Measurements from ENCODE around the gene STMP1.

The STMP1 gene

GRCh38 chr7:135644729-135645128, 17.6 kb upstream of the STMP1 start:
- H3K4me1 ChIP-seq (ENCODE audit: control insufficient read depth, insufficient read depth, low read length, poor library complexity, severe bottlenecking), result no peaks in the 10 kb centered on the region
- H3K36me3 ChIP-seq (ENCODE audit: control insufficient read depth, insufficient read depth, low read length), result peaks cover 48% of the 10 kb centered on the region

GRCh38 chr7:135645296-135645904, 16.9 kb upstream of the STMP1 start:
- H3K9me3 ChIP-seq (ENCODE audit: control insufficient read depth, low read length), result no peaks in the 10 kb centered on the region
- DNase-seq, result no peak
- H3K27ac ChIP-seq (ENCODE audit: insufficient read depth, low read length, poor library complexity, severe bottlenecking), result no peak overlapping the region
- H3K4me3 ChIP-seq (ENCODE audit: insufficient read depth, low read depth, low read length, poor library complexity, severe bottlenecking), result no peak overlapping the region
- H3K27me3 ChIP-seq (replicated peaks; ENCODE audit: control insufficient read depth, insufficient read depth, low read length, poor library complexity, severe bottlenecking), result no peaks in the 10 kb centered on the region
- H3K36me3 ChIP-seq (ENCODE audit: control insufficient read depth, insufficient read depth, low read length), result peaks cover 45% of the 10 kb centered on the region
- H3K4me1 ChIP-seq (ENCODE audit: control insufficient read depth, insufficient read depth, low read length, poor library complexity, severe bottlenecking), result no peaks in the 10 kb centered on the region

More at GRCh38 chr7:135644729-135645128, 17.6 kb upstream of the STMP1 start:
- no peak overlapping the region for H3K27ac ChIP-seq (ENCODE audit: insufficient read depth, low read length, poor library complexity, severe bottlenecking)
- H3K27me3 ChIP-seq (replicated peaks; ENCODE audit: control insufficient read depth, insufficient read depth, low read length, poor library complexity, severe bottlenecking), result no peaks in the 10 kb centered on the region
- no peaks in the 10 kb centered on the region for H3K9me3 ChIP-seq (ENCODE audit: control insufficient read depth, low read length)
- H3K4me3 ChIP-seq (ENCODE audit: insufficient read depth, low read depth, low read length, poor library complexity, severe bottlenecking), result no peak overlapping the region
- no peak for DNase-seq

DNA sequence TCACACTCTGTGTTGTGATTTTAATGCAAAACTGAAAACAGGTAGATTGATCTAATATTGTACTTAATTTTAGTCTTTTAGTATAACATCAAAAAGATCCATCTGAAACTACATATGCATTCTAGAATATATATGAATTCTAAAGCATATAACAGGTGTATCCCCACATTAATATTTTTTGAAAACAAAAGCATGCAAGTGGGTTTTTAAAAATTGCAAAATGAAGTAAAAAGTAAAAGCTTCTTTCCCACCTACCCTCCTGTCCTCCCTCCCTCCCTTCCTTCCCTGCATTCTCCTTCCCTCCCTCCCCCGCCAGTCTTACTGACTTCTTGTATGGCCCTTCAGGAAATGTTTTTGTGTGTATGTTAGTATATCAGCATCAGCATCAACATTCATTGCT, 14.6 kb upstream of the STMP1 start:
- Histone ChIP-seq H3K4me1 (ENCODE audit: control insufficient read depth, insufficient read depth, low read length, poor library complexity, severe bottlenecking) (no peaks in the 10 kb centered on the region), H3K27ac (ENCODE audit: insufficient read depth, low read length, poor library complexity, severe bottlenecking) (no peak overlapping the region), H3K4me3 (ENCODE audit: insufficient read depth, low read depth, low read length, poor library complexity, severe bottlenecking) (no peak overlapping the region), H3K36me3 (ENCODE audit: control insufficient read depth, insufficient read depth, low read length) (peaks cover 29% of the 10 kb centered on the region), H3K9me3 (ENCODE audit: control insufficient read depth, low read length) (no peaks in the 10 kb centered on the region), H3K27me3 (replicated peaks; ENCODE audit: control insufficient read depth, insufficient read depth, low read length, poor library complexity, severe bottlenecking) (no peaks in the 10 kb centered on the region)
- no peak for DNase-seq

GRCh38 chr7:135648235-135648634, 14.1 kb upstream of the STMP1 start:
- Histone ChIP-seq H3K4me3 (ENCODE audit: insufficient read depth, low read depth, low read length, poor library complexity, severe bottlenecking) (no peak overlapping the region), H3K27me3 (replicated peaks; ENCODE audit: control insufficient read depth, insufficient read depth, low read length, poor library complexity, severe bottlenecking) (no peaks in the 10 kb centered on the region), H3K4me1 (ENCODE audit: control insufficient read depth, insufficient read depth, low read length, poor library complexity, severe bottlenecking) (no peaks in the 10 kb centered on the region), H3K36me3 (ENCODE audit: control insufficient read depth, insufficient read depth, low read length) (peaks cover 25% of the 10 kb centered on the region), H3K9me3 (ENCODE audit: control insufficient read depth, low read length) (no peaks in the 10 kb centered on the region), H3K27ac (ENCODE audit: insufficient read depth, low read length, poor library complexity, severe bottlenecking) (no peak overlapping the region)
- DNase-seq, result no peak

- DNase-seq, result no peak
- H3K27ac ChIP-seq (ENCODE audit: insufficient read depth, low read length, poor library complexity, severe bottlenecking), result no peak overlapping the region
- peaks cover 10% of the 10 kb centered on the region for H3K36me3 ChIP-seq (ENCODE audit: control insufficient read depth, insufficient read depth, low read length)
- H3K4me3 ChIP-seq (ENCODE audit: insufficient read depth, low read depth, low read length, poor library complexity, severe bottlenecking), result no peak overlapping the region
- H3K27me3 ChIP-seq (replicated peaks; ENCODE audit: control insufficient read depth, insufficient read depth, low read length, poor library complexity, severe bottlenecking), result no peaks in the 10 kb centered on the region
- no peaks in the 10 kb centered on the region for H3K9me3 ChIP-seq (ENCODE audit: control insufficient read depth, low read length)
- no peaks in the 10 kb centered on the region for H3K4me1 ChIP-seq (ENCODE audit: control insufficient read depth, insufficient read depth, low read length, poor library complexity, severe bottlenecking)
These were observed 11.3 kb upstream of the STMP1 start for GRCh38 chr7:135650831-135651573.

DNA sequence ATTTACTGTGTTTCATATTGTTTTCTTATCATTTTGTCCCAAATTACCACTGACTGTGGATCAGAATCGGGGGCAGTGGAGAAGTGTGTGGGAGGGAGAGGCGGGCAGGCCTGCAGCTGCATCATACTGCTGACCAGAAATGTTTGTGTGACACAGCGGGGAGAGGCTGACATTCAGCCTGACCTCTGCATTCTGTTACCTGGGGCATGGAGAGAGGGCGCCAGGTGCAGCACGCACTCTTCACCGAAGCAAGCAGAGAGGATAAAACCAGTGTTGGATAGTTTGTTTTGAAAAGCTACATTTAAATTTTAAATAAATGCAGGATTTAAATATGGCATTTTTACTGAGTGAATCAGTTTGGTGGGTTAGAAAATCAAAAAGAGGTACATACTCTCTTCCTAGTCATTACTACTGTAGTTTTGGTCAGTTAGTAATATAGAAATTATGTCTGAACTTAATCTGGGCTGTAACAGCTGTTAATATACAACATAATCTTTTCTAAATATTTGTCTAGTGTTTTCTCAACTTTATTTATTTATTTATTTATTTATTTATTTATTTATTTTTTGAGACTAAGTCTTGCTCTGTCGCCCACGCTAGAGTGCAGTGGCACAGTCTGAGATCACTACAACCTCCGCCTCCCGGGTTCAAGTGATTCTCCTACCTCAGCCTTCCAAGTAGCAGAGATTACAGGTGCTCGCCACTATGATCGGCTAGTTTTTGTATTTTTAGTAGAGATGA, 8.8 kb upstream of the STMP1 start:
- Histone ChIP-seq H3K4me3 (ENCODE audit: insufficient read depth, low read depth, low read length, poor library complexity, severe bottlenecking) (no peak overlapping the region), H3K9me3 (ENCODE audit: control insufficient read depth, low read length) (no peaks in the 10 kb centered on the region)
- DNase-seq, result no peak

DNA sequence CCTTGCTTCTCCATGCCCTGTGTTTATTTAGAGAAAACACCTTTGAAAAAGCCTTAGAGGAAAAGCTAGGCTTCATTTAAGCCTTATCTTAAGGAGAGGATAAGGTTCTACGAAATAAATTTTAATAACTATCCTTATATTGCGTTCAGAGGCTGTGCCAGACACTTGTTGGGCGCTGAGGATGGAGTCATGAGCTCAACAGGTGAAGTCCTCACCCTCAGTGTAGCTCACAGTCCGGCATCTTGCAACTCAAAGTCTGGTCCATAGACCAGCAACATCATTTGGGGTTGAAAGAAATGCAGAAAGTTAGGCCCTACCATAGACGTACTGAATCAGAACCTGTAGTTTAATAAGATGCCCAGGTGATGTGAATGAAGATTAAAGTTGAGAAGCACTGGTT, 3.8 kb upstream of the STMP1 start:
- H3K4me1 ChIP-seq (ENCODE audit: control insufficient read depth, insufficient read depth, low read length, poor library complexity, severe bottlenecking), result peaks cover 5% of the 10 kb centered on the region
- DNase-seq, result no peak
- H3K27ac ChIP-seq (ENCODE audit: insufficient read depth, low read length, poor library complexity, severe bottlenecking), result no peak overlapping the region
- no peak overlapping the region for H3K4me3 ChIP-seq (ENCODE audit: insufficient read depth, low read depth, low read length, poor library complexity, severe bottlenecking)
- H3K36me3 ChIP-seq (ENCODE audit: control insufficient read depth, insufficient read depth, low read length), result no peaks in the 10 kb centered on the region
- no peaks in the 10 kb centered on the region for H3K9me3 ChIP-seq (ENCODE audit: control insufficient read depth, low read length)
- no peaks in the 10 kb centered on the region for H3K27me3 ChIP-seq (replicated peaks; ENCODE audit: control insufficient read depth, insufficient read depth, low read length, poor library complexity, severe bottlenecking)

More for the DNA sequence above, 8.8 kb upstream of the STMP1 start:
- no peaks in the 10 kb centered on the region for H3K27me3 ChIP-seq (replicated peaks; ENCODE audit: control insufficient read depth, insufficient read depth, low read length, poor library complexity, severe bottlenecking)
- H3K27ac ChIP-seq (ENCODE audit: insufficient read depth, low read length, poor library complexity, severe bottlenecking), result no peak overlapping the region
- no peaks in the 10 kb centered on the region for H3K4me1 ChIP-seq (ENCODE audit: control insufficient read depth, insufficient read depth, low read length, poor library complexity, severe bottlenecking)
- H3K36me3 ChIP-seq (ENCODE audit: control insufficient read depth, insufficient read depth, low read length), result no peaks in the 10 kb centered on the region

DNA sequence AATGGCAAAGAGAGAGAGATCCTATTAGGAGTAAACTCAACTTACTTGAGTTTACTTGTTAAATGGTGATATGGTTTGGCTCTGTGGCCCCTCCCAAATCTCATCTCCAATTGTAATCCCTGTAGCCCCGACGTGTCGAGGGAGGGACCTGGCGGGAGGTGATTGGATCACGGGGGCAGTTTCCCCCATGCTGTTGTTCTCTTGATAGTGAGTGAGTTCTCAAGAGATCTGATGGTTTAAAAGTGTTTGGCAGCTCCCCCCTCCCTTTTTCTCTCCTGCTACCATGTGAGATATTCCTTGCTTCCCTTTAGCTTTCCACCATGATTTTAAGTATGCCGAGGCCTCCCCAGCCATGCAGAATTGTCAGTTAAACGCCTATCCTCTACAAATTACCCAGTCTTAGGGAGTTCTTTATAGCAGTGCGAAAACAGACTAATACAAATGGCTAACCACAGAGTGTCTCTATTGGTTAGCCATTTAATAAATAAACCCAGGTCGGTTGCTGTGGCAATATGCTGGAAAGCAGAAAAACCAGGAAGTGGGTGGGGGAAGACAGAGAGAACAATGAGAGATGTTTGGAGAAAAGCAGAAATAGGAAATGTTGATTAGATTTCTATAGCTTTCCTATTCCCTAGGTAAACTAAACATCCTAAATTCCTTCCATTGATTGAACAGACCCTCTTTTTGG, 3.0 kb upstream of the STMP1 start:
- Histone ChIP-seq H3K27me3 (replicated peaks; ENCODE audit: control insufficient read depth, insufficient read depth, low read length, poor library complexity, severe bottlenecking) (no peaks in the 10 kb centered on the region), H3K27ac (ENCODE audit: insufficient read depth, low read length, poor library complexity, severe bottlenecking) (no peak overlapping the region), H3K4me3 (ENCODE audit: insufficient read depth, low read depth, low read length, poor library complexity, severe bottlenecking) (no peak overlapping the region), H3K4me1 (ENCODE audit: control insufficient read depth, insufficient read depth, low read length, poor library complexity, severe bottlenecking) (peaks cover 10% of the 10 kb centered on the region), H3K36me3 (ENCODE audit: control insufficient read depth, insufficient read depth, low read length) (no peaks in the 10 kb centered on the region), H3K9me3 (ENCODE audit: control insufficient read depth, low read length) (no peaks in the 10 kb centered on the region)
- DNase-seq, result no peak

GRCh38 chr7:135661311-135662122, 797 bp upstream of the STMP1 start:
- peak overlapping the region; percentile 64 for H3K27ac ChIP-seq (ENCODE audit: insufficient read depth, low read length, poor library complexity, severe bottlenecking)
- no peak for DNase-seq
- peaks cover 10% of the 10 kb centered on the region for H3K4me1 ChIP-seq (ENCODE audit: control insufficient read depth, insufficient read depth, low read length, poor library complexity, severe bottlenecking)
- no peaks in the 10 kb centered on the region for H3K9me3 ChIP-seq (ENCODE audit: control insufficient read depth, low read length)
- no peaks in the 10 kb centered on the region for H3K27me3 ChIP-seq (replicated peaks; ENCODE audit: control insufficient read depth, insufficient read depth, low read length, poor library complexity, severe bottlenecking)
- H3K4me3 ChIP-seq (ENCODE audit: insufficient read depth, low read depth, low read length, poor library complexity, severe bottlenecking), result peak overlapping the region; percentile 79
- H3K36me3 ChIP-seq (ENCODE audit: control insufficient read depth, insufficient read depth, low read length), result no peaks in the 10 kb centered on the region
